Uterus (tissue), 4 donors: ENCODE data around the gene PLA2G4B. TPM values are rescaled to one million over a fixed set of nuclear protein-coding genes. Genes with fewer than 3 reads are reported as not detected.

Experiments
- DNase-seq, 2 donors: peaks; one replicate each; pipeline ENCODE4 v3.0.0-alpha.2; 2019 to 2020
- H3K27ac ChIP-seq, 2 donors: fragments of 200-600 bp; sonication (generic); 1 replicate in 1 of 2; 2 replicates in 1 of 2; pipeline ENCODE4 v1.5.1; 2016 to 2018
- H3K27me3 ChIP-seq, 2 donors: fragments of 200-600 bp; sonication (generic); one replicate each; pipeline ENCODE4 v1.5.1; 2018 to 2019; ENCODE audit warnings: control low read depth in 1 of 2
- H3K36me3 ChIP-seq, 2 donors: fragments of 200-600 bp; sonication (generic); one replicate each; pipeline ENCODE4 v1.5.1; 2019; ENCODE audit warnings: control low read depth in 1 of 2
- H3K4me1 ChIP-seq, 2 donors: fragments of 200-600 bp; sonication (generic); one replicate each; pipeline ENCODE4 v1.5.1; 2018 to 2019; ENCODE audit warnings: control low read depth in 1 of 2
- H3K4me3 ChIP-seq, 2 donors: fragments of 200-600 bp; sonication (generic); 1 replicate in 1 of 2; 2 replicates in 1 of 2; pipeline ENCODE4 v1.5.1; 2018 to 2019; ENCODE audit warnings: mild to moderate bottlenecking in 1 of 2
- H3K9me3 ChIP-seq, 2 donors: fragments of 200-600 bp; sonication (generic); one replicate each; pipeline ENCODE4 v1.5.1; 2019; ENCODE audit warnings: control low read depth in 1 of 2
- POLR2A ChIP-seq, 2 donors: fragments of 450-650 bp; IDR thresholded peaks; one replicate each; pipeline ENCODE4 v1.6.1; 2016; ENCODE audit warnings: antibody characterized with exemption in 2 of 2, mild to moderate bottlenecking in 1 of 2, moderate library complexity in 1 of 2
- intact Hi-C: fragments of 100-400 bp; cut with DNase I; formaldehyde crosslinking; loops from one replicate; pipeline ENCODE4 v1.15.1; 2023; ENCODE audit warnings: low total_unique reads
- total RNA-seq, 4 donors: library from RNA; depleted of rRNA in 3 of 4; stranded (reverse); fragments of >200 nt in 3 of 4; gene quantifications; one replicate each; pipeline versions ENCODE4 v1.1.0 to v1.2.4, GENCODE V29; 2014 to 2023
- TF ChIP-seq, protein P1 (sequence below), 4 experiments: fragments of 200-600 bp in 2 of 4; fragments of 450-650 bp in 2 of 4; sonication (generic) in 2 of 4; IDR thresholded peaks; one replicate each; pipeline ENCODE4 v1.5.1; 2016 to 2019; ENCODE audit warnings: antibody characterized with exemption in 4 of 4, mild to moderate bottlenecking in 2 of 4, moderate library complexity in 1 of 4
- donor health status: DM: yes; HTN: yes; CAD: no.

The PLA2G4B gene
- total RNA-seq, 4 donors from 2014 or later, result 3.5 to 91.2 (median 7.1) TPM

DNA sequence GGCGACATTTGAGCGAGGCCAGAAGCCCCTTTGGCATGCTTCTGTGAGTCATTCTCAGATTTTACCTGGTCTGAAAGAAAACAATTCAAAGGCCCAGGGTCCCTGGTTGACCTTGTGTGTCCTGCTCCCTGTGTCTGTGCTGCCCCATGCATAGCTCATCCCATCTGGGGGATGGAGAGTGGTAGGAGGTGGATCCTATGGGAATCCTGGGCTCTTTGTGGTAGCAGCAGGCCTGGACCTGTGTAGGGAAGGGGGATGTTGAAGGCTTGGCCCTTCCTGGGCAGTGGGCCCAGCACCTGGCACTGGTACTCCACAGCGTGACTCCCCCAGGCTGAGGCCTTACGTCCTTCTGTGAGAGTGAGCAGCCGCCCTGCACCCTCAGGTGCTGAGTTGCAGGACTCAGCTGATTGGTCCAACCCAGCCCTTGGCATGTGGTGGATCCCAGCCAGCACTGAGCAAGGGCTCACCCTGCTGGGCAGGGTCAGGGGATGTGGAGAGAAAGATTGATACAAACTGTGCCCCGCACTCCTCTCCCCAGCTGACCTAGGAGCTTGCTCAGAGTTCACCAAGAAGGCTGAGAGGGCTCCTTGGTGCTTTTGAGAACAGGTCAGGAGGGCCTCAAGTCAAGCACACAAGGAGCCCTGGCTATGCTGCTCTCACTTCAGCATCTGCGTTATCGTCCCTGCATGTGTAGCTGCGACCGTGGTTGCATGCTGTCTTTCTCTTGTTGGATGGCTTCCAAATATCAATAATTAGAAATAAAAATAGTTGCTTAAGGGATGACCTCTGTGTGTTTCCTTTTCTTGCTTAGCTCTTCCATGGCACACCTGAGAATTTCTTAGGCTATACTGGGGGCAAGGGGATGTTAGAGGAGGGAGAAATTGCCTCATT, 32.1 kb upstream of the PLA2G4B start:
- DNase-seq, result no peak
- H3K4me3 ChIP-seq, result no peak overlapping the region
- no peaks in the 10 kb centered on the region for H3K36me3 ChIP-seq
- TF ChIP-seq POLR2A (IDR thresholded peaks at IDR 0.05), result no peak
- TF ChIP-seq, protein P1, sequence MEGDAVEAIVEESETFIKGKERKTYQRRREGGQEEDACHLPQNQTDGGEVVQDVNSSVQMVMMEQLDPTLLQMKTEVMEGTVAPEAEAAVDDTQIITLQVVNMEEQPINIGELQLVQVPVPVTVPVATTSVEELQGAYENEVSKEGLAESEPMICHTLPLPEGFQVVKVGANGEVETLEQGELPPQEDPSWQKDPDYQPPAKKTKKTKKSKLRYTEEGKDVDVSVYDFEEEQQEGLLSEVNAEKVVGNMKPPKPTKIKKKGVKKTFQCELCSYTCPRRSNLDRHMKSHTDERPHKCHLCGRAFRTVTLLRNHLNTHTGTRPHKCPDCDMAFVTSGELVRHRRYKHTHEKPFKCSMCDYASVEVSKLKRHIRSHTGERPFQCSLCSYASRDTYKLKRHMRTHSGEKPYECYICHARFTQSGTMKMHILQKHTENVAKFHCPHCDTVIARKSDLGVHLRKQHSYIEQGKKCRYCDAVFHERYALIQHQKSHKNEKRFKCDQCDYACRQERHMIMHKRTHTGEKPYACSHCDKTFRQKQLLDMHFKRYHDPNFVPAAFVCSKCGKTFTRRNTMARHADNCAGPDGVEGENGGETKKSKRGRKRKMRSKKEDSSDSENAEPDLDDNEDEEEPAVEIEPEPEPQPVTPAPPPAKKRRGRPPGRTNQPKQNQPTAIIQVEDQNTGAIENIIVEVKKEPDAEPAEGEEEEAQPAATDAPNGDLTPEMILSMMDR (IDR thresholded peaks at IDR 0.05), result no peak
- intact Hi-C loops, result no loop called here
- no peak overlapping the region for H3K27ac ChIP-seq
- no peaks in the 10 kb centered on the region for H3K9me3 ChIP-seq
- no peaks in the 10 kb centered on the region for H3K4me1 ChIP-seq
- no peaks in the 10 kb centered on the region for H3K27me3 ChIP-seq

DNA sequence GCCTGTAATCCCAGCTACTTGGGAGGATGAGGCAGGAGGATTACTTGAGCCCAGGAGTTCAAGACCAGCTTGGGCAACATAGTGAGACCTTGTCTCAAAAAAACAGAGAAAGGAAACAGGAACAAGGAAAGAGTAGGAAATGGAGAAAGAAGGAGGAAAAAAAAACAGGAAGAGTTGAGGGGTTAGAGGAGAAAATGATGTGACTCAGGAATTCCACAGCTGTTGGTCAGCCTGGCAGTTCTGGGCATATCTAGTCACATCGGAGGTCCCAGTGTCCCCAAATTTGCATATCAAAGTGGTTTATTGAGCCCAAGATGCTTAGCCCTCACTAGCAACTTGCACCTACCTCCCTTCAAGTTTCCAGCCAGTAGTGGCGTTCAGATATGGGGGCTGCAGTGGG, 29.5 kb upstream of the PLA2G4B start:
- H3K27me3 ChIP-seq, result no peaks in the 10 kb centered on the region
- TF ChIP-seq, protein P1 (IDR thresholded peaks at IDR 0.05), result no peak
- TF ChIP-seq POLR2A (IDR thresholded peaks at IDR 0.05), result no peak
- no peaks in the 10 kb centered on the region for H3K9me3 ChIP-seq
- no peak overlapping the region for H3K4me3 ChIP-seq
- H3K36me3 ChIP-seq, result no peaks in the 10 kb centered on the region
- H3K4me1 ChIP-seq, result no peaks in the 10 kb centered on the region
- intact Hi-C loops, result no loop called here
- DNase-seq, result no peak
- H3K27ac ChIP-seq, result no peak overlapping the region

- H3K4me1 ChIP-seq, result no peaks in the 10 kb centered on the region
- H3K9me3 ChIP-seq, result no peaks in the 10 kb centered on the region
- no peak for DNase-seq
- H3K36me3 ChIP-seq, result no peaks in the 10 kb centered on the region
- intact Hi-C loops, result loop anchor here (5.0 kb wide), 2 partner anchors 37 to 202 kb away; partner anchors contain the start of gene MAPKBP1
- H3K4me3 ChIP-seq, result no peak overlapping the region
- no peak overlapping the region for H3K27ac ChIP-seq
- TF ChIP-seq POLR2A (IDR thresholded peaks at IDR 0.05), result no peak
- TF ChIP-seq, protein P1 (IDR thresholded peaks at IDR 0.05), result no peak
- H3K27me3 ChIP-seq, result no peaks in the 10 kb centered on the region
Observed at GRCh38 chr15:41809526-41810220, 29.0 kb upstream of the PLA2G4B start.

DNA sequence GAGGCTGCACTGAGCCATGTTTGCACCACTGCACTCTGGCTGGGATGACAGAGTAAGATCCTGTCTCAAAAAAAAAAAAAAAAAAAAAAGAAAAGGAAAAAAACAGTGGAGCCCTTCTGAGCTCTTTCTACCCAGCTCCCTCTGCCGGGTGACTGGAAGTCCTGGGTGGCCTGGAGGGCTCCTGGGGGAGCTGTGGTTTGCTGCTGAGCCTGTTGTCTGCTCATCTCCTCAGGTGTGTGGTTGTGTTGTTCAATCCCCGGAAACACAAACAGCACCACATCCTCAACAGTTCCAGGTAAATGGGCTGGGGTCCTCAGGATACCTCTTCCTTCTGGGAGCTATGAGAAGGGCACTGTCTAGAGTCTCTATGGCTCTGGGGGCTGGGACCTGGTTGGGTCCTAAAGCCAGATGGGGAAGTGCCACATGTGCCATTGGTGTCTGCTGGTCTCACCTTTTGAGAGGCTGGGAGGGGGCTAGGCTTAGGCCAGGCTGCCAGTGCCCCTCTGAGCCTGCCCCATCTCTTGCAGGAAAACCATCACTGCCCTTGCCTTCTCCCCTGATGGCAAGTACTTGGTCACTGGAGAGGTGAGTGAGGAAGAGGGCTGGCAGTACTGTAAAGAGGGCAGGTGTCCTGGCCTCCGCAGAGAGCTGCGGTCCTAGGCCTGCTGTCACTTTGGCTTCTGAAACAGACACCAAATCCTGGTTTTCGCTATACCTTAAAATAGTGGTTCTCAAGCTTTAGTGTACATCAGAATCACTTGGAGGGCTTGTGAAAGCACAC, 27.8 kb upstream of the PLA2G4B start:
- DNase-seq, result no peak

More for the DNA sequence above, 27.8 kb upstream of the PLA2G4B start:
- H3K4me1 ChIP-seq, result no peaks in the 10 kb centered on the region
- no peaks in the 10 kb centered on the region for H3K9me3 ChIP-seq
- H3K36me3 ChIP-seq, result no peaks in the 10 kb centered on the region
- H3K4me3 ChIP-seq, result no peak overlapping the region
- intact Hi-C loops, result loop anchor here (5.0 kb wide), 2 partner anchors 39 to 204 kb away; partner anchors contain the start of gene MAPKBP1
- no peak overlapping the region for H3K27ac ChIP-seq
- no peaks in the 10 kb centered on the region for H3K27me3 ChIP-seq
- TF ChIP-seq, protein P1 (IDR thresholded peaks at IDR 0.05), result no peak
- no peak for TF ChIP-seq POLR2A (IDR thresholded peaks at IDR 0.05)
